ENCODE results near the gene PEAK3. TPM values are rescaled to one million over a fixed set of nuclear protein-coding genes. Genes with fewer than 3 reads are reported as not detected.

Gene PEAK3
- total RNA-seq, 4 donors from 2014 or later: 1.2 to 5.8 (median 2.6) TPM

- TF ChIP-seq CTCF (IDR thresholded peaks at IDR 0.05) (no peak), POLR2A (IDR thresholded peaks at IDR 0.05) (no peak)
- peaks cover 0 to 53% (median 0%) of the 10 kb centered on the region in 3 donors for H3K36me3 ChIP-seq
These were observed 42.4 kb upstream of the PEAK3 start for GRCh38 chr19:2324220-2324948.

GRCh38 chr19:2323707-2324106, 41.7 kb upstream of the PEAK3 start:
- Histone ChIP-seq H3K4me3 (no peak overlapping the region), H3K4me1 (peaks cover 0 to 31% (median 17%) of the 10 kb centered on the region in 4 donors), H3K9me3 (no peaks in the 10 kb centered on the region), H3K36me3 (peaks cover 0 to 53% (median 0%) of the 10 kb centered on the region in 3 donors), H3K27me3 (no peaks in the 10 kb centered on the region), H3K27ac (peak overlapping the region in 2 of 4 donors; percentile 59 to 79)
- TF ChIP-seq POLR2A (IDR thresholded peaks at IDR 0.05): no peak
- TF ChIP-seq CTCF (IDR thresholded peaks at IDR 0.05): no peak
- DNase-seq: no peak

More at GRCh38 chr19:2324220-2324948, 42.4 kb upstream of the PEAK3 start:
- DNase-seq: peak in 2 of 3 donors; percentile 70 to 80
- Histone ChIP-seq H3K4me3 (peak overlapping the region in 1 of 4 donors; percentile 6), H3K27ac (peak overlapping the region in 2 of 4 donors; percentile 59 to 79), H3K9me3 (no peaks in the 10 kb centered on the region), H3K27me3 (no peaks in the 10 kb centered on the region), H3K4me1 (peaks cover 0 to 34% (median 18%) of the 10 kb centered on the region in 4 donors)

- no peak for DNase-seq
- Histone ChIP-seq H3K4me1 (peaks cover 0 to 28% (median 6%) of the 10 kb centered on the region in 4 donors), H3K36me3 (peaks cover 0 to 53% (median 0%) of the 10 kb centered on the region in 3 donors), H3K27ac (no peak overlapping the region), H3K9me3 (no peaks in the 10 kb centered on the region), H3K4me3 (no peak overlapping the region), H3K27me3 (no peaks in the 10 kb centered on the region)
- no peak for TF ChIP-seq POLR2A (IDR thresholded peaks at IDR 0.05)
- no peak for TF ChIP-seq CTCF (IDR thresholded peaks at IDR 0.05)
These were observed 39.7 kb upstream of the PEAK3 start for GRCh38 chr19:2321565-2322283.

GRCh38 chr19:2320939-2321338, 39.0 kb upstream of the PEAK3 start:
- no peak for DNase-seq
- H3K36me3 ChIP-seq: peaks cover 0 to 47% (median 0%) of the 10 kb centered on the region in 3 donors
- no peak overlapping the region for H3K27ac ChIP-seq
- H3K9me3 ChIP-seq: no peaks in the 10 kb centered on the region
- peaks cover 0 to 23% (median 4%) of the 10 kb centered on the region in 4 donors for H3K4me1 ChIP-seq
- no peaks in the 10 kb centered on the region for H3K27me3 ChIP-seq
- H3K4me3 ChIP-seq: no peak overlapping the region
- TF ChIP-seq POLR2A (IDR thresholded peaks at IDR 0.05): no peak
- TF ChIP-seq CTCF (IDR thresholded peaks at IDR 0.05): no peak

GRCh38 chr19:2320049-2320448, 38.1 kb upstream of the PEAK3 start:
- H3K9me3 ChIP-seq: no peaks in the 10 kb centered on the region
- H3K4me3 ChIP-seq: no peak overlapping the region
- peaks cover 0 to 17% (median 3%) of the 10 kb centered on the region in 4 donors for H3K4me1 ChIP-seq
- no peak for DNase-seq
- no peak overlapping the region for H3K27ac ChIP-seq
- no peaks in the 10 kb centered on the region for H3K27me3 ChIP-seq
- TF ChIP-seq CTCF (IDR thresholded peaks at IDR 0.05) (no peak), POLR2A (IDR thresholded peaks at IDR 0.05) (no peak)
- H3K36me3 ChIP-seq: peaks cover 0 to 38% (median 0%) of the 10 kb centered on the region in 3 donors
